DOHH2 (cell line): ENCODE data around the gene OR51B4.

ENCODE experiments used
- EZH2phosphoT487 ChIP-seq: fragments of 200-600 bp; sonication (generic); IDR thresholded peaks from 2 replicates; pipeline ENCODE4 v1.6.1; 2017; ENCODE audit warnings: borderline replicate concordance, mild to moderate bottlenecking, antibody characterized with exemption, low read length, moderate library complexity, mixed read lengths
- TF ChIP-seq, protein P1 (sequence below): fragments of 200-600 bp; sonication (generic); IDR thresholded peaks from one replicate; pipeline ENCODE4 v1.5.1; 2014; ENCODE audit warnings: antibody characterized with exemption, mild to moderate bottlenecking, low read depth, low read length; ENCODE audit not compliant: poor library complexity, severe bottlenecking

DNA sequence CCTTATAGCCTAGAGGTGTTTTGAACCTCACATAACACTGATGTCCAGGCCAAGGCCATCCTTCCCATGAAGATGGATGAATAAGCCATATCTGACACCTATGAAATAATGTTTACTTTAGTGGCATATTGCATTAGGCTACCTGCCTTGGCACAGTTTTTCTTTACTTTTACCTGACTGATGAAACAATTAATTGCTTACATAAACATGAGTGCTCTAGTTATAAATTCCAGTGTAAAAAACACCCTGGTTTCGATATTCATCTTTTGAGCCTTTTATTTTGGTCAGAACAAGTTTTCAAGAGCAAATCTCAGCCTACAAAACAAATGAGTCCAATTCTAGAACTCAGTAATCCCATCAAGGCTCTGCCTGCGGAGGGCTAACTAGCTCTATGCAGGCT lies 25.0 kb downstream of the OR51B4 start:
- TF ChIP-seq, protein P1, sequence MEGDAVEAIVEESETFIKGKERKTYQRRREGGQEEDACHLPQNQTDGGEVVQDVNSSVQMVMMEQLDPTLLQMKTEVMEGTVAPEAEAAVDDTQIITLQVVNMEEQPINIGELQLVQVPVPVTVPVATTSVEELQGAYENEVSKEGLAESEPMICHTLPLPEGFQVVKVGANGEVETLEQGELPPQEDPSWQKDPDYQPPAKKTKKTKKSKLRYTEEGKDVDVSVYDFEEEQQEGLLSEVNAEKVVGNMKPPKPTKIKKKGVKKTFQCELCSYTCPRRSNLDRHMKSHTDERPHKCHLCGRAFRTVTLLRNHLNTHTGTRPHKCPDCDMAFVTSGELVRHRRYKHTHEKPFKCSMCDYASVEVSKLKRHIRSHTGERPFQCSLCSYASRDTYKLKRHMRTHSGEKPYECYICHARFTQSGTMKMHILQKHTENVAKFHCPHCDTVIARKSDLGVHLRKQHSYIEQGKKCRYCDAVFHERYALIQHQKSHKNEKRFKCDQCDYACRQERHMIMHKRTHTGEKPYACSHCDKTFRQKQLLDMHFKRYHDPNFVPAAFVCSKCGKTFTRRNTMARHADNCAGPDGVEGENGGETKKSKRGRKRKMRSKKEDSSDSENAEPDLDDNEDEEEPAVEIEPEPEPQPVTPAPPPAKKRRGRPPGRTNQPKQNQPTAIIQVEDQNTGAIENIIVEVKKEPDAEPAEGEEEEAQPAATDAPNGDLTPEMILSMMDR = no peak
- no peak for TF ChIP-seq EZH2phosphoT487
